ENCODE data around the gene TRPV5.

The TRPV5 gene

DNA sequence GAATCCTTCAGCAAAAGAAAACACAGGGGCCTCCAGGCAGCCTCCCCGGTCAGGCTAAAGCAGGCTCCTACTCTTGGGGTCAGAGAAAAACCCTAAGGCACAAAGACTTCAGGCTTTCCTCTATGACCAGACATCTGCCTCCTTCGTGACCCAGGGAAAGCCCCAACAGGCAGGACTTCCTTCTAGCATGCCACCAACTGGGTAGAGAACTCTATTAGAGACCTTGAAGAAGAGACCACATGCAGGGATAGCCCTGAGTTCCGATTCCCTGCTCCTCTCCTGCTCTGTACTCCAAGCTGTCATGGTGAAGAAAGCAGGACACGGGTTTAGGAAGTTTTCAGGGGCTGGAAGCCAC, 49.3 kb downstream of the TRPV5 start:
- no peak for DNase-seq

DNA sequence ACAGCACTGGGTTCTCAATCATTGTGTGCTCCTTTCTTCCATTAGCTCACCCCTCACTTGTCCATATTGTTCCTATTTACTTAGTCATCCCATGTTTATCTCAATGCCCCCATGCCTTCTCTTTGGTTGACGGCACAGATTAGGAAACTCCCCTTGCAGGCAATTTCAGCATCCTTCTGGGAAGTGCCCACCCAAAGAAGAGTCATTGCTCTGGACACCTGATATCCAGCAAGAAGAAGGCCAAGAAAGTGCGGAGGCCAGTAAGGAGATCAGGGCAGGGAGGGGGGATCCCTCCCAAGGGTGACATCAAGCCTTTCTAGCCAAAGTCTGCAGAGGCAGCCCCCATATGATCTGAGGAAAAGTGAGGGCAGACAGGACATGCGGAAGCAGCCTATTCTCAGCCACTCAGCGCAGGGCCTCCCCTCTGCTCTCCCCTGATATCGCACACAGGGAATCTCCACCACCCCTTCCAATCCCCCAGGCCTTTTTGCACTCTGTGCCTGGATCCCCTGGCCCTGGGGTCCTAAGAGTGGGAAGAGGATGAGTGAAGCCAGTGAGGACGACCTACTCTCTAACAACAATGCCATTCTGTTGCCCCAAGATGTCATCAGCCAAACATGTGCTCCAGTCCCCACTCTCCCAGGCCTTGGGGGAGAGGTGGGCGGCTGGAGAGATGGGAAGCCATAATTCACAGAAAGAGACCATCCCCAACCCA, 49.8 kb downstream of the TRPV5 start:
- DNase-seq, result peak; percentile 8

DNA sequence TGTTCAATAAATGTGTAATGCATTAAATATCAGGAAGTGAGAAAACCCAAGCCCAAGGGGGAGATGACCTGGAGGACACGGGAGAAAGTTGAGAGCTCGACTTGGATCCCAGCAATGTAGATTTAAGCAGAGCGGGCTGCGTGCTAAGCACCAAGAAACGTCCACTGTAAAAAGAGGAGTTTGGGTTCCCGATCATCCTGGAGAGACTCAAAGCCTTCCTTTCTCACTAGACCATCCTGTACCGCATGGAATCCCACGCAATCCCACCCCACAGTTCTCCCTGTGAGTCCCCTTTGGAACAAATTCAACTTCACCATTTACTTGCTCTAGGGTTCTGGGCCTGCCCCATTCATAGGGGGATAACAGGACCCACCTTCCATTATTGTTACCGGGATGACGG, 50.4 kb downstream of the TRPV5 start:
- peak; percentile 12 for DNase-seq

DNA sequence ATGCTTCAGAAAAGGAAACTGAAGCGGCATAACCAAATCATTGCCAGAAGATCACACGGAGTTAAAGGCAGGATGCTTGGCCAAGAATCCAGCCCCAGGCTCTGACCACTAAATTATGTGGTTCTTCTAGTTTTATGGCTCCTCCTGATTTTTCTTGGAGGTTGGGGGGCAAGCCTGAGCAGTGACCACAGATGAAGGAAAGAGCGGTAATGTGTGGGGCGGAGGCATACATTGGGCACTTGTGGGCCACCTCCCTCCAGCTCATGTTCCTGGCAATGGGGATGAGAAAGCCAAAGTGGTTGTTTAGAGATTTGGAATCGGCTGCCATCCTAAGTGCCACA, 51.2 kb downstream of the TRPV5 start:
- DNase-seq, result peak; percentile 2

DNA sequence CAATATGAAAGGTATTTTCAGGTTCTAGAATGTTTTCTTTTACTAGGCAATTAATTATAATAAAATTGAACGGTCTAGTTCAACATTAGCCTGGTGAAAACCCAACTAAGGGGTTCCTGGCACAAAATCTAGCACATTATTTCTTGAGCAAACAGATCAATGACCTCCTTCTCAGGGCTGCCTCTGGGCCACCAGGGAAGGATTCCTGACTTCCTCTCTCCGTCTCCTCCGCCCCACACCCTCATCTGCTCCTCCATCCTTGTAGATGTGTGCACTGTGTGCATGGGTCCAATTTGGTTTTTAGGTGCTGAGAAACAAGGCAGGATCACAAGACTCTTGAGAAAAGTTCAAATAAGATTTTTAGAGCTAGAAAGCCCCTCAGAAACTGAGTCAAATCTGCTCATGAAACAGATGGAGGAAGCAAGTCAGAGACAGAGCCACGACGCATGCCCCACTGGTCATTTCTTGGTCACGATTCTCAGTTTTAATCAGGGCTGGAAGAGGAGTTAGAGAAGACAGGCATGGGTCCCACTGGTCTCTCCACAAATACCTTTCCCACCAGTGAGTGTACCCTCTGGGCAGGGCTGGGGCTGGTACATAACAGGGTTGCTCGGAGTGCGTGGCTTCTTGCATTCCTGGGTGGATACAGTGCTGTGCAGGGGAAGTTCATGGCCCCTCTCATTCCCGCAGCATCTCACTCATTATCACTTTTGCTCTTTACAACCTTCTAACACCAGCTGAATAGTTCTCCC, 51.8 kb downstream of the TRPV5 start:
- no peak for DNase-seq

DNA sequence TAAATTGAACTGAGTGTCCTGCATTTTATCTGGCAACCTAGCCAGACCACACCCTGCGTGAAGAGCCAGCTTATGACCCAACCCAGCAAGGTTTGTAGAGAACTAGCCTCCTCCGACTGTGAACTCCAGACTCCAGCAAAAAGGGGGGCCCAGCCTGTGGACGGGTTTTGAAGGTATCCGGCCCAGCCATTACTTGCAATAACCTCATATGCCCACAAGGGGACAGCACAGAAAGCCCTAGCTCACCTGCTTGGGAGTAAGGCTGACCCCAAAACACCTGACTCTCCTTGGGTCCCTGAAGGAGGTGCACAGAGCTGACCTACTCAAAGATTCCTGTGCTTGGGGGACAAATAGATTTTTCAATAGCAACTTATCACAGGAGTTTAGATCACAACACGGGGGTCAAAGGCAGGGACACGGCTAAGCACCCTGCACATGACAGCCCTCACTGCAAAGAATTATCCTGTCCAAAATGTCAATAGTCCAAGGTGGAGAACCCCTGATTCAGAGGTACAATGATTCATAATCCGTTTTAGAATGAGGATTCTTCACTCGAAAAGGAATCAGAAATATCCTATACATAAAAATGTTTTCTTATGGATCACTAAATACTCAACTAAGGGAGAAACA, 52.6 kb downstream of the TRPV5 start:
- peak; percentile 45 for DNase-seq

DNA sequence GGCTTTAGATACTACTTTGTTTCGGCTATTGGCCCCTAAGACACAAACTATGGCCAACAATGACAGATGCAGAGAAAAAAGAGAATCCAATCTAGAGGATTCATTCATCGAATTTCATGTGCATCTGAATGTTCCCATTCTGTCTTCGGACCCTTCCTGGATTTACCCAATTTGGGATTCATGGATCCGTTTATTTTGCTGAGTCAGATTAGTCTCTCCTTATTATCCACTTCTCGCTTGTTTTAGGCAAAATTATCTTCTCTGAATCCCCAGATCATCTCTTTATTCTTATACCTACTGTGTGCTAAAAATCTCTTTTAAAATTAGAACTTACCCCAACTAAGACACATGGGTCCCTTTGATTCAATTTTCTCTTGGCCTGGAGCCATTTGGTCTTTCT, 54.5 kb downstream of the TRPV5 start:
- no peak for DNase-seq

DNA sequence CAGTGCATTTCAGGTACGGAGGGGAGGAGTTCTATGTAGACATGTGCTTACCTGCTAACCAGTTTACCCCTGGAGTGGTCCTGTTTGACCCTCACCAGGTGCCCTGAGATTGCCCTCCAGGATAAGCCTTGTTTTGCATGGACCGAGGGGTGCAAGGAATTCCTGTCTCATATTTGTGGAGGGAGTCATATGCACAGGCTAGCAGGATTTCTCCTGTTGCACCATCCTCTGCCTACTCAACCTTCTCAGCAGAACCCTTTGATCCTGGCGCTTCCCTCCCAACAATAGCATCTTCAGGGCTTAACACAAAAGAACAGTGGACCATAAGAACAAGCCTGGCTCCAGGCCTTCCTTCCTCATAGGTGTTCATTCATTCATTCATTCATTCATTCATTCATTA, 55.2 kb downstream of the TRPV5 start:
- DNase-seq, result no peak

DNA sequence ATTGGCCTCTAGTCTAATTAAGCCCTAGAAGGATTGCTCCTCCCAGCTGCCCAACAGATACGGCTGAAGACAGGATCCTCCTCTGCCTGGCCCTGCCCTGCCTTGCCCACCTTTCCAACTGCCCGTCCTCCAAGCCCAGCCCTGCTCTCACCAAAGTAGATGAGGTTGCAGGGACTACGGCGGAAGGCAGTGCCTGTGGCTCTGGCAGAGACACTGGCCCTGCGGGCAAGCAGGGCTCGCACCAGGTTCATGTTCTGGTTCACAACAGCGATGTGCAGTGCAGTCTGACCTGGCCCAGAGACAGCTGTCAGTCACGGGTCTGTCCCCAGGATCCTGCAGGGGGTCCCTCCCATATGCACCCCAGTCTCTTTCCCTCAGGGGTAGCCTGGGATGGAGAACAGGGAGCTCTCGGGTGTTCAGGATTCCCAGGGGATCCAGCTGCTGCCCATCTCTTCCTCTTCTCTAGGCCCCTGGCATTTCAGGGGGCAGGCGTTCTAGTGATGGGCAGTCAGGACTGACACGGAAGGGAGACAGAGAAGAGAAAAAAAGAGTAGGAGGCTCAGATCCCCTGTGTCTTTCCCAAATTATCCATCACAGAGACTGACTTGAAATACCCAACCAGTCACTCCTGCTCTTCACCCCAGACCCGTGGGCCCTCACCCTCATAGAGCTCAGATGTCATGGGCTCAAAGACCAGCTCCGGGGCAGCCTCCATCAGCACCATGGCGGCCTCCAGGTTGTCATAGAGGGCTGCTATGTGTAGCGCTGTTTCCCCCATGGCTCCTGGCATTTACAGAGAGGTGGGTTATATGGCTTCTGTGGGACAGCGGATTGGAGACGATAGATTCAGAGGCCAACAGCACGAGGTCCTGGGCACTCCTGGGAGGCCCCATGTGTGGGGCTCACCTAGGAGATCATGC, 56.3 kb downstream of the TRPV5 start:
- no peak for DNase-seq

DNA sequence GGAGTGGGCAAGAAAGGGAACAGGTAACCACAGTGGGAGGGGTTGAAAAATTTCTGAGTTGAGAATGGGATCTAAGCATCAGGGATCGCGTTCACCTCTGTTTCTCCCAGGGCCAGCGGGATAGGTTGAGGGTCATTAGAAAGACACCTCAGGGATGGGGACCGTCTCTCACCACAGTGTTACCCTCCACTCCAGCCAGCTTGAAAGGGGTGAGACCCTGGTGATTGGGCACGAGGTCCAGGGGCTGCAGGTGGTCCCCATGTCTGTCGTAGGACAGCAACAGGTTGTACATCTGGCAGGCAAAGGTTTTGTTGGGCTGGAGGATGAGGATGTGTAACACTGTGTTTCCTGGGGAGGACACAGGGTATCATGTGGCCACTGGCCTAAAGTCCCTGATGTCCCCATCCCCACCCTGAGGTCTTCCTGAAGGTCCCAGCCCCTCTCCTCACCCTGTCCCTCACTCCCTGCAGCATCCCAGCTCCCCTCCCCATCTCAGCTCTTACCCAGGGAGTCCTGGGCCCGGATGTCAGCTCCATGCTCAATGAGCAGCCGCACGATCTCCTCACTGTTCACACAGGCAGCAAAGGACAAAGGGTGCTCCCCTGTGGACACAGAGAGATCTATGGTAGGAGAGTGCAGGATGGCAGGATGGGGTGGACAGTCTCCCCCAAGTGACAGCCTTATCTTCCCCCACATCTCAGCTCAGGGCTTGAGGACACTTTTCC, 57.1 kb downstream of the TRPV5 start:
- no peak for DNase-seq

DNA sequence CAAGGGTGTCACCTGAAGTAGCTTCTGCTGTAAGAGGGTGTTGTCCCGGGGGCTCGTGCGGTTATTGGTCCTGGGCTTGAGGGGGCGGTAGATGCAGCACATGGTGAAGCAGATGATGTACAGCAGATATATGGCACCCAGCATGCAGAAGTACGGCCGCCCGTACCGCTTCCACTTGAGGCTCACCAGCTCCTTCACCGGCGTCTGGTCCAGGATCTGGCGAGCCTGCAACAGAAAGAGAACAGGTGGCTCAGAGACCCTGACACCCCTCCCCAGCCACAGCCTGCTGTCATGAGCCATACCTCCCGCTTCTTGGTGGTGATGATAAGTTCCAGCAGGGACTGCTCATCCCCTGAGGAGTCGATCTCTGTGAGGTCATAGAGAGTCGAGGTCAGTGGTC, 58.1 kb downstream of the TRPV5 start:
- DNase-seq, result no peak

DNA sequence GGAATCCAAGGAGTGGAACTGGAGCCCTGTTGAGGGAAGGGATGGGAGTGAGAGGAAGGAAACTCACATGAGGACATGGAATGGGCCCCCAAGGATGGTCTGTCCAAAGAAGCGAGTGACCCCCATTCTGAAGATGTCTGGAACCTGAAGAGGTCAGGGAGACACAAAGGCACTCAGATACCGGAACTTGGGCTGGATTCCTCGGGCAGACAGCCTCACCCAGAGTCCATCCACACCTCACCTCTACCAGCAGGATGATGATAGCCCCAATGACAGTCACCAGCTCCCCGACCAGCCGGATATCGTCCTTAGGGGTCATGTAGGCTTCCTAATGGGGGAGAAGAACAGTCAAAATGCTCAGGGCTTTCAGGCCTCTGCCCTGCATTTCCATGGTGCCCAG, 58.7 kb downstream of the TRPV5 start:
- no peak for DNase-seq

DNA sequence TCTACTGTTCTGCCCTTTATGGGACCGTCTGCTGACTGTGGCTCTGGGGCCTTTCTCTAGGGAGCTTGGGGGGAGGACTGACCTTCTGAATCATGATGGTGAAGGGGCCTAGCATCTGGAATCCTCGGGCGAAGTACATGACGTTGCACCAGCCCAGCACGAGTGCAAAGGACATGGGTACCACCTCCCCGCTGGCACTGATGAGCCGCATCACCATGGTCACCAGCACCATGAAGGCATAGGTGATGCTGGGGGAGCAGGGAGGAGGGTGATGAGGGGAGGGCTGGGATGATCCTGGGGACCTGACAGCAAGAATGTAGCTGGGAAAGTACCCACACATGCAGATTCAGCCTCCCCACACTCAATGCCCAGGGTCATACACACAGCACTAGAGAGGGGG, 59.1 kb downstream of the TRPV5 start:
- DNase-seq, result no peak

DNA sequence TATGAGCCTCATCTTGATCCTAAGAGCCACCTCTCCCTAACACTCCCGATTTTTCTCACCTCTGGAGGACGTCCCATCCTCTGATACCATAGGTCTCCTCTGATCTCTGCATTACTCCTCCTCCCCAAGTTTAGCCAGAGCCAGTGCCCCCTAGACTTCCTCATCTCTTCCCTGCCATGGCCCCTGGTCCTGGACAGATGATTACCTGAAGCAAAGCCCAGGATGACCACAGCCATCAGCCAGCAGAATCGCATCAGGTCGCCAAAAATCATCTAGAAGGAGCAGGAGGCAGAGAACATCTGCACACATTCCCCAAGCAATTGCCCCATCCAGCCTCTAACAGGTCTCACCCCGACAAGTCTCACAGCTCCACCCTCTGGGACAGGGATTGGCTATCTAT, 59.7 kb downstream of the TRPV5 start:
- no peak for DNase-seq

DNA sequence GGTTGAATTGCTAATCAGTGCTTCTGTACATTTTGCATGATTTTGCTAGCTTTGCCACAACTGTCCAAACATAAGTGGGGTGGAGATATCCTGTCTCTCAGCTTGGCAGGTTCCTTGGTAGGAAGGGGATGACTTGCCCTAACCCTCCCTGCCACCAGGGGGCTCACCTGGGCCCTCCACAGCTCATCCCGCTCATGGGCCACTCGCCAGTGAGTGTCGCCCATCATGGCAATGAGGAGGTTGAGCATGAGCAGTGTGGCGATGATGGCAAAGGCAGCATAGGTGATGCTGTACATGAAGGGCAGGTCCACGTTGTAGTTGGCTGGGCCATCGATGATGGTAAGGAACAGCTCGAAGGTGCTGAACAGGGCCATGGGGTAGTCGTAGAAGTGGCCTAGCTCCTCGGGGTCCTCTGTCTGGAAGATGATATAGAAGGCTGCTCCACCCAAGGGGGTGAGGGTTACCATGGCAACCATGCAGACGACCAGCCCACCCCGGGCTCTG, 60.2 kb downstream of the TRPV5 start:
- peak; percentile 36 for DNase-seq

DNA sequence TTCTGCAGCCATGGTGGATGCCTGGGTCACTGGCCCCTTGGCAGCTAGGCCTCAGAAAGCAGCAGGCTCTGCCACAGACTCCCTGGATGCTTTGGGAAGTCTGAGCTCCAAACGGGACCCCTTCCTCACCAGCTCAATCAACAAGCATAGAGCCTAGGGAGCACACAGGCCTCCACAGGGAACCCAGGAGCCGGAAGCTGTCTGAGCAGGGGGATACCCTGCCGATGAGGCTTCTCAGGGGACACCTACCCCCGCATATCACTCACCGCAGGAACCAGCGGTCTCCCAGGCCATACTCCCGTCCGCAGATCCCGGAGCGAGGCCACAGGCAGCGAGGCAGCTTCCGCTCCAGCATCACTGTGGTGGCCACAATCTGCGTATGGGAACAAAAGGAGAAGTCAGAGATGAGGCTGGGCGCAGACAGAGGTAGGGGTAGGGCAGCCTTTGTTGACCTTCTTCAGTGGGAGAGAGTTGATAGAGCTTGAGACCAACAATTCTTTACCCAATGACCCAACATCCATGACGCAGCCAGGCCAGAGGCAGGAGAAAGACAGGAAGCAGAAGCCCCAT, 61.4 kb downstream of the TRPV5 start:
- DNase-seq, result no peak

DNA sequence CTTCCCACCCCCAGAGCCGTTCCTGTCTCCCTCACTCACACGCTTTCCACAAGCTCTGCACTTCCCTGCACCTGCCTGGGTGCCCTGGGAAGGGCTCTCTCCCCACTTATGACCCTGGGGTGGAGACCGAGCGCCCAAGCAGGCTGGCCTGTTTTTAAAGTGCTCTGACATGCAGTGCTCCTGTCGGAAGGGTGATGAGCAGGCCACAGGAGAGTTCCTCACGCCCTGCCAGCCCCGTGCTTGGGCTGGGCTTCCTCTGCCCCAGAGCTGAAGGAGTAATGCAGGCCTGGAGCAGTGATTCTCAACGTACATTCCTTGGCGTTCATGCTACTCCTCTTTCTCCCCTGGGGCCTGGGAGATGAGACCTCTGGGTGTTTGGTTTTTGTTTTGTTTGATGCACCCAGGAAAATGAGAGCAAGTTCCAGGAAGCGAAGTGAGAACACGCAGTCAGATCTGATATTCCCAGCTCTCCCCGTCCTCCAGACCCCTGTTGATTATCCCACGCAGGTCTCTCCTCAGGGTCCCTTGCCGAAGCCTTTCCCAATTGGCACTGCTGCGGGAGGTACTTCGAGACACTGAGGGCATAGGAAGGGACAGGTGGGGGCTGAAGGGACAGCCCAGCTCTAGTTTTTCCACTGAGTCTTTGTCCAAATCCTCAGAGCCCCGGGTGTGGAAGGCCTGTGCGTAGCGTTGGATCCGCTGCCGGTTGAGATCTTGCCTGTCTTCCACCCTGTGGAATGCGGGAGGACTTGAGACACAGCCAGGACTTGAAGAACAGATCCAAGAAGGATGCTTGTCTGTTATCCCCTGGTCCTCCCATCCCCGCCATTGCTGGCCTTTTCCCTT, 62.1 kb downstream of the TRPV5 start:
- no peak for DNase-seq

DNA sequence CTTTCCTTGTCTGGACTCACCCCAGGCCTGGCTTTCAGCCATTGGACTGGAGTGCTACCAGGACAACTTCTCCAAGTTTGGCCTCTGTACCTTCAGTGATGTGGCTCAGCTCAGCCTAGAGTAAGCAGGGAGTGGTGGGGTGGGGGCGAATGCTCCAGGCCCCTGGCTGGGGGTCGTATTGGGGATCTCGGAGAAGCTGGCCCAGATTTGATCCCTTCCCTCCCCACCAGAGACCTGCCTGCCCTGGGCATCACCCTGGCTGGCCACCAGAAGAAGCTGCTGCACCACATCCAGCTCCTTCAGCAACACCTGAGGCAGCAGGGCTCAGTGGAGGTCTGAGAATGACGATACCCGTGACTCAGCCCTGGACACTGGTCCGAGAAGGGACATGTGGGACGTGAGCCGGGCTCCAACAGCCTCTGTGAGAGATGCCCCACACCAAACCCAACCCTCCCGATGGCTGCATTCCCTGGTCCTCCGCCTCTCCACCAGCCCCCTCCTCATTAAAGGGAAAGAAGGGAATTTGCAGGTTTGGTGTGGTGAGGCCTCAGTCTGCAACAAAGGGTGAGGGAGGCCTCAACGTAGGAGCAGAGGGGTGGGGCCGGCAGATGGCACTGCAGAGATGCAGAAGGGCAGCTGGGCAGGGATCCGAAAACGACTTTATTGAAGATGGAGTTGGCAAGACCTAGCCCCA, 62.8 kb downstream of the TRPV5 start:
- DNase-seq, result no peak

DNA sequence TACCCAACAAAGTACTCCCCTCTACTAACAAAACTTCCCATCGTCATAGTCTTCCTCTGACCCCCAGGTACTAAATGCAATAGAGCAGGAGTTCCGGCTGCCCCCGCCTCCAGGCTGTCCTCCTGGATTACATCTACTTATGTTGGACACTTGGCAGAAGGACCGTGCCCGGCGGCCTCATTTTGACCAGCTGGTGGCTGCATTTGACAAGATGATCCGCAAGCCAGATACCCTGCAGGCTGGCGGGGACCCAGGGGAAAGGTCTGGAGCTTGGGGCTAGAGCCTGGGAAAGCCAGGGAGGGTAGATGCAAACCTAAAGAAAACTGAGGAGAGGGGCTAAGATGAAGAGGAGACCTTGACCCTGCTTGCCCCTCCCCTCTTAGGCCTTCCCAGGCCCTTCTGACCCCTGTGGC, 63.4 kb downstream of the TRPV5 start:
- no peak for DNase-seq

DNA sequence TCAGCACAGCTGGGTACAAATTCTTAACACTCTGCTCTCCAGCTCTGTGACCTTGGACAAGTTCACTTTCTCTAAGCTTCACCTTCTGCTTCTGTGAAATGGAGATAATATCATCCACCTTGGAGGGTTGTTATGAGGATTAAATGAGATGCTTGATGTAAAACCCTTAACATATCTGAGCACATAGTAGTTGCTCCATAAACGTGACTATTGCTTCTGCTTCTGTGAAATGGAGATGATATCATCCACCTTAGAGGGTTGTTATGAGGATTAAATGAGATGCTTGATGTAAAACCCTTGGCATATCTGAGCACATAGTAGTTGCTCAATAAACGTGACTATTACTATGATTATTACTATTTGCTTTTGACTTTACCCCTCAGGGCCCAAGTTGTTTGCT, 64.1 kb downstream of the TRPV5 start:
- no peak for DNase-seq

Data from activated CD4-positive, CD25-positive, alpha-beta regulatory T cell treated with anti-CD3 and anti-CD28 coated beads, Interleukin-2, amount 50 U/mL, for 72 hours (primary cell).